Pancreas (tissue), 10 donors: ENCODE measurements around the gene NIPAL3. TPM values are rescaled to one million over a fixed set of nuclear protein-coding genes. Genes with fewer than 3 reads are reported as not detected.

Experiments
- ATAC-seq, 4 donors: fragments of 200-7000 bp; cut with Tn5 transposase; one replicate each; pipeline versions ENCODE4 v1.8.0 to v1.9.1; 2020; ENCODE audit warnings: mild to moderate bottlenecking in 4 of 4, moderate library complexity in 4 of 4
- DNase-seq, 6 donors: peaks; one replicate each; pipeline ENCODE4 v3.0.0-alpha.2; 2020
- FAIRE-seq: peaks from 2 replicates; lab custom pipeline; 2012; peaks lifted over from hg19 to GRCh38; lab: Jason Lieb, UNC
- H3K27ac ChIP-seq, 4 donors: fragments of 200-600 bp; sonication (generic); 1 replicate in 3 of 4; 2 replicates in 1 of 4; pipeline versions ENCODE4 v1.5.0 to v1.8.0; 2020
- H3K27me3 ChIP-seq, 4 donors: fragments of 200-600 bp; one replicate each; pipeline ENCODE4 v1.8.0; 2021
- H3K36me3 ChIP-seq, 3 donors: fragments of 200-600 bp; sonication (generic) in 1 of 3; one replicate each; pipeline versions ENCODE4 v1.5.0 to v1.8.0; 2020 to 2021
- H3K4me1 ChIP-seq, 3 donors: fragments of 200-600 bp; one replicate each; pipeline ENCODE4 v1.8.0; 2021
- H3K4me3 ChIP-seq, 4 donors: fragments of 200-600 bp; sonication (generic) in 2 of 4; one replicate each; pipeline versions ENCODE4 v1.5.0 to v1.8.0; 2020 to 2021
- H3K9me3 ChIP-seq, 4 donors: fragments of 200-600 bp; one replicate each; pipeline ENCODE4 v1.8.0; 2021
- WGBS, 2 donors: extraction: QIAGEN DNeasy Blood & Tissue Kit; methylation state at CpG; one replicate each; pipeline ENCODE4 v1.1.7; 2013; 5-methylcytosine and 5-hydroxymethylcytosine counted together
- intact Hi-C, 3 donors: fragments of 100-400 bp; cut with DNase I; formaldehyde crosslinking; loops; one replicate each; pipeline versions ENCODE4 v1.11.1 to v1.14.2; 2022
- polyA plus RNA-seq, 2 donors: library from polyadenylated mRNA; stranded (reverse); fragments of 200-250 nt; gene quantifications; one replicate each; pipeline ENCODE4 v1.2.3, GENCODE V29; 2013
- total RNA-seq, 6 donors: library from RNA; stranded (reverse); fragmentation: NEBNext Ultra II Directional in 4 of 6; extraction: Animal tissue kit (Norgen Biotek cat#: 25700) in 4 of 6; gene quantifications; one replicate each; pipeline versions ENCODE4 v1.2.1 to v1.2.4, GENCODE V29; 2021 to 2023
- TF ChIP-seq, protein P1 (sequence below), 4 donors: fragments of 200-600 bp; sonication (generic) in 3 of 4; IDR thresholded peaks; one replicate each; pipeline versions ENCODE4 v1.5.0 to v1.8.0; 2021; ENCODE audit warnings: antibody characterized with exemption in 4 of 4
- donor health status: healthy with polysubstance abuse.
- donor health status: DM: no; HTN: no; CAD: no; lungs with moderate emphysema.
- donor health status: DM: no; HTN: no; CAD: no.
- donor health status: control.
- donor health status: control.
- donor health status: Bipolar disorder and iron deficiency.
- donor health status: DM: yes; HTN: yes; CAD: no.
- donor health status: DM: no; HTN: no; CAD: no.
- donor health status: DM: no; HTN: no; CAD: no.
- donor health status: DM: yes; HTN: yes; CAD: no.

NIPAL3 gene
- total and polyA plus RNA-seq, 8 donors: 7.2 to 25.4 (median 18.5) TPM

DNA sequence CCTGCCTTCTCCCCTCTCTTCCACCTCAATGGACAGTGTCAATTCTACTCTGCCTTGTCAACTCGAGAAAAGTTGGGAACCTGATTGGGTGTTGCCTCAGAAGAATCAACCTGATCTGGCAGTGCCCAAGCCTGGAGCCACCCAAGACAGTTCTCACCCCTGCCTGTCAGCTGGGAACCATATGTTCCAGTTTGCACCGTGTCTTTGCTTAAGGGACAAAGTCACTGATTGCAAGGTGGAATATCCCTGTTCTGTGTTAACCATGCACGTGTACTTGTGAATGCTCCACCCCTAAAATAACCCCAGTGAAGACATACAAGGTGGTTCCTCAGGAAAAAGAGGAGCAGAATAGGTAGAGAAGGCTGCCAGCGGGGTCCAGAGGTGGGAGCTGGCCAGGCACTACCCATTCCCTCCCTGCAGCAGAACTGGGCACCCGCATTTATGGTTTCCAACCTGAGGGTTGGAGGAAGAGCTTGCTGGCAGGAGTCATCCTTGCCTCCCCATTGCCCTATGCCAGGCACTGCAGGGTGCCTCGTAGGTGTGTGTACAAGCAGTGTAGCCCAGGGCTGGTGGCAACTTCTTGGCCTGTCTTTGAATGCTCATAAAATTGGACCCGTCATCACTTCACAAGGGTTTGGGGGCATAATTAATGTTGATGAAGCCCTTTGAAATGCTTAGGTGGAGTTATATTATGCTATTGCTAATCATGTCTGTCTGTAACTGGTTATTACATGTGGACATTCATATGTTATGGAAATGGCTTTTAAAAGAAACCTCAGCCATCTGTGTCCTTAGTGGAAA lies 11.3 kb downstream of the NIPAL3 start:
- ATAC-seq: peak in 2 of 4 donors; percentile 33 to 54
- 56 to 65% methylated on average over 7 of the region's 7 CpGs for WGBS, 2 donors
- Histone ChIP-seq H3K27ac (no peak overlapping the region), H3K36me3 (peaks cover 0 to 9% (median 0%) of the 10 kb centered on the region in 3 donors), H3K9me3 (no peaks in the 10 kb centered on the region), H3K4me3 (no peak overlapping the region), H3K4me1 (peaks cover 11 to 19% (median 16%) of the 10 kb centered on the region in 3 donors), H3K27me3 (no peaks in the 10 kb centered on the region)
- intact Hi-C loops: loop anchor here in 1 of 3 donors (10.0 kb wide), 1 partner anchor 68 kb away; no protein-coding TSS in a partner anchor
- DNase-seq: no peak
- TF ChIP-seq, protein P1, sequence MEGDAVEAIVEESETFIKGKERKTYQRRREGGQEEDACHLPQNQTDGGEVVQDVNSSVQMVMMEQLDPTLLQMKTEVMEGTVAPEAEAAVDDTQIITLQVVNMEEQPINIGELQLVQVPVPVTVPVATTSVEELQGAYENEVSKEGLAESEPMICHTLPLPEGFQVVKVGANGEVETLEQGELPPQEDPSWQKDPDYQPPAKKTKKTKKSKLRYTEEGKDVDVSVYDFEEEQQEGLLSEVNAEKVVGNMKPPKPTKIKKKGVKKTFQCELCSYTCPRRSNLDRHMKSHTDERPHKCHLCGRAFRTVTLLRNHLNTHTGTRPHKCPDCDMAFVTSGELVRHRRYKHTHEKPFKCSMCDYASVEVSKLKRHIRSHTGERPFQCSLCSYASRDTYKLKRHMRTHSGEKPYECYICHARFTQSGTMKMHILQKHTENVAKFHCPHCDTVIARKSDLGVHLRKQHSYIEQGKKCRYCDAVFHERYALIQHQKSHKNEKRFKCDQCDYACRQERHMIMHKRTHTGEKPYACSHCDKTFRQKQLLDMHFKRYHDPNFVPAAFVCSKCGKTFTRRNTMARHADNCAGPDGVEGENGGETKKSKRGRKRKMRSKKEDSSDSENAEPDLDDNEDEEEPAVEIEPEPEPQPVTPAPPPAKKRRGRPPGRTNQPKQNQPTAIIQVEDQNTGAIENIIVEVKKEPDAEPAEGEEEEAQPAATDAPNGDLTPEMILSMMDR (IDR thresholded peaks at IDR 0.05): no peak
- FAIRE-seq: no peak

DNA sequence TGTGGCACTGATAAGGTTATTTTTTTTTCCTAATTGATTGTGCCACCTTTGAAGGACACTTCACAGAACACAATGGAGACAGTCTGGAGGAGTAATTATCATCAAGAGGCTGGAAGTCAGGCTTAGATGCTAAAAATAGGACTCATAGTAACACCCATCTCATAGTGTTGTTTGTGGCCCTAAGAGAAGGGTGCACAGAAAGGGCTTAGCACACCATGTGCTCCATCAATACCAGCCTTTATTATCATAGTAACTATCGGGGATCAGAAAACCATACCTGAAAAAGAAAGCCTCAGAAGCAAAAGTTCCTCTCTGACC lies 11.9 kb downstream of the NIPAL3 start:
- ATAC-seq: no peak
- Histone ChIP-seq H3K4me3 (no peak overlapping the region), H3K36me3 (peaks cover 0 to 6% (median 0%) of the 10 kb centered on the region in 3 donors), H3K27ac (no peak overlapping the region), H3K27me3 (no peaks in the 10 kb centered on the region), H3K9me3 (no peaks in the 10 kb centered on the region), H3K4me1 (peaks cover 11 to 19% (median 16%) of the 10 kb centered on the region in 3 donors)
- intact Hi-C loops: loop anchor here in 1 of 3 donors (10.0 kb wide), 1 partner anchor 67 kb away; no protein-coding TSS in a partner anchor
- FAIRE-seq: no peak
- TF ChIP-seq, protein P1 (IDR thresholded peaks at IDR 0.05): no peak
- WGBS, 2 donors: 21 to 43% methylated on average over 1 of the region's 1 CpG
- DNase-seq: no peak

DNA sequence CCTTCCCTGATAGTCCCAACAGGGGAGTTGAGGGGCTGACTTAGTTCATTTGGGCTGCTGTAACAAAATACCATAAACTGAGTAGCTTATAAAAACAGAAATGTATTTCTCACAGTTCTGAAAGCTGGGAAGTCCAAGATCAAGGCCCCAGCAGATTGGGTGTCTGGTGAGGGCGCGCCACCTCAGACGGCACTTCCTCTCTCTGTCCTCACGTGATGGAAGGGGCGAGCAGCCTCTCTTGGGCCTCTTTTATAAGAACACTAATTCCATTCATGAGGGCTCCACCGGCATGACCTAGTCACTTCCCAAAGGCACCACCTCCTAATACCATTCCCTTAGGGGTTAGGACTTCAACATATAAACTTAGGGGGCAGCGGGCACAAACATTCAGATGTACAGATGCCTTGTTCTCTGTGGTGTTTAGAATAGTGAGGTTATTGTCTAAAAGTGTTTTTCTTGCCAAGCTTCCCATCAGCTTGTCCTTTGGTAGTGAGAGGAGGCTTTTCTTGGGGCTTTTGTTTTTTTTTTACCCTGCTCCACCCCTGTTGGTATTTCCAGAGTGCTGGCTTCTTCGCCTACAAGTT lies 20.3 kb downstream of the NIPAL3 start:
- Histone ChIP-seq H3K4me1 (no peaks in the 10 kb centered on the region), H3K27ac (no peak overlapping the region), H3K36me3 (no peaks in the 10 kb centered on the region), H3K4me3 (no peak overlapping the region), H3K27me3 (no peaks in the 10 kb centered on the region), H3K9me3 (no peaks in the 10 kb centered on the region)
- DNase-seq (no peak), FAIRE-seq (no peak), ATAC-seq (no peak)
- intact Hi-C loops: no loop called here
- WGBS, 2 donors: 82 to 91% methylated on average over 8 of the region's 8 CpGs
- TF ChIP-seq, protein P1 (IDR thresholded peaks at IDR 0.05): no peak

DNA sequence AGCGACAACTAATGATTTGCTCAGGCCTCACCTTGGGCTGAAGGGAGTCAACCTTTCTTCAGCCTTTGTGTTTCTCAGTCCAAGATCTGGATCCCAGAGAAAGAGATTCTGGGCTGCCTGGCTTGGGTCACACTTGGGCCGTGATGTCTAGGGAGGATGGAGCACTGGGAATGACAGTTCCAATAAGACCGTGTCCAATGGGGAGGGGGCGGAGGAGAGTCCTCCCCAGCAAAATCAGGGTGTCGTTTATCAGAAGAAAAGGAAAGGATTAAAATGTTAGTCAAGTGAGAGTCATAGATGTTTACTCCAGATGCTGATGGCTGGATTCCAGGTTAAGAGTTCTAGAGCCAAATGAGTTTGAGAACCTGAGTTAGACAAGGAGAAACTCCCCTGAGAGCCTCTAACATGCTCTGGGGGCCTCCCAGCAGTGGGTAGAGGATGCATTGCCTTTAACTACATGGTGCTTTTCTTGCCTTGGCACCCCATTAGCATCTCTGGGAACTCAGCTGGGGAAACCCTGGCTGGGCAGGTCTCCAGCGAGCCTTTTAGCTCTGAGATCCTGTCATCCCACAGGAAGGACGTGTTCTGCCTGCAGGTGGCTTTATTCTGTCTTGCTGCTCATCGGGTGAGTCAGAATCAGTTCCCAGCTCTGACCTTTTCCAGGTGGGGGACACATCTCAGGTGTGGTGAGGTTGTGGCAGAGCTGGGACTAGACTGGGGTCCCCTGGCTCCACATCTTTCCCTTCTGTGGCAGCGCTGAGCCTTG lies 22.2 kb downstream of the NIPAL3 start:
- ATAC-seq: peak in 1 of 4 donors; percentile 22
- H3K4me1 ChIP-seq: no peaks in the 10 kb centered on the region

More for the DNA sequence above, 22.2 kb downstream of the NIPAL3 start:
- WGBS, 2 donors: 73 to 77% methylated on average over 9 of the region's 9 CpGs
- DNase-seq (no peak), FAIRE-seq (no peak)
- no peaks in the 10 kb centered on the region for H3K27me3 ChIP-seq
- no peak overlapping the region for H3K27ac ChIP-seq
- peaks cover 0 to 4% (median 0%) of the 10 kb centered on the region in 3 donors for H3K36me3 ChIP-seq
- H3K4me3 ChIP-seq: no peak overlapping the region
- TF ChIP-seq, protein P1 (IDR thresholded peaks at IDR 0.05): no peak
- intact Hi-C loops: no loop called here
- no peaks in the 10 kb centered on the region for H3K9me3 ChIP-seq
